ENCODE results near the gene PKHD1. TPM values are rescaled to one million over a fixed set of nuclear protein-coding genes. Genes with fewer than 3 reads are reported as not detected.

The PKHD1 gene
- total RNA-seq, 1 experiment from 2014 or later: 0.09 TPM

DNA sequence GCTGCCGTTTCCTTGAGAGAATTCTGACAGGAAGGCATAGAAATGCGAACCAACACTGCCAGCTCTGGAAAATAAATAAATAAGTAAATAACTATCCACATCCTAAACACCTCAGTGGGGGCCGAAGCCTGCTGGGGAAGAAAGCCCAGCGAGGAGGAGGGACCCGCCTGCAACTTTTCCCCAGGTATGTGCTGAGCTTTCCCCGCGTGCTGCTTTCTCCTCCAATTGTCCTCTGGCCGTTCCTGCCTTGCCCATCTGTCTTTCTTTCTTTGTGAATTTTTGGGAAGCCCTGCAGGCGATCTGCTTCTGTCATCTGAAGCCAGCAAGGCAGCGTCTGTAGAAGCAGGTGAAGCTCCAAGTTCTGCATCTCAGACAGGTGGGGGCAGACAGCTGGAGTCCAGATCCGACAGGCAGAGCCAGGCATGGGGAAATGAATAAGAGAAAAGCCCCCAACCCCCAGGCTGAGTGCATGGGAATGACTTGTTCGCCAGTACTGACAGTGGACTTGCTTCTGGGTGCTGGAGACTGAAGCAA, 49.6 kb upstream of the PKHD1 start:
- Histone ChIP-seq H3K4me2 (ENCODE audit: insufficient read depth, insufficient read length, low read length) (no peak overlapping the region), H4K8ac (replicated peaks; ENCODE audit: insufficient read length, low read depth, low read length) (no peak overlapping the region), H3K79me1 (ENCODE audit: insufficient read depth, low read depth, low read length, poor library complexity, severe bottlenecking) (no peaks in the 10 kb centered on the region), H4K20me1 (ENCODE audit: control insufficient read depth, insufficient read depth, insufficient read length) (no peaks in the 10 kb centered on the region), H3K27me3 (ENCODE audit: insufficient read depth, low read length) (no peaks in the 10 kb centered on the region), H4K91ac (ENCODE audit: insufficient read length, low read depth, low read length) (no peak overlapping the region), H3K23ac (ENCODE audit: insufficient read length, low read depth, low read length) (no peak overlapping the region), H3K4ac (ENCODE audit: low read depth, low read length) (no peak overlapping the region), H3K18ac (ENCODE audit: insufficient read length, low read depth, low read length) (no peak overlapping the region), H3K9ac (ENCODE audit: extremely low read depth, insufficient read length, low read length) (no peak overlapping the region), H2AK5ac (ENCODE audit: insufficient read length, low read length) (no peak overlapping the region), H3T11ph (ENCODE audit: low read length) (no peak overlapping the region), H2BK120ac (ENCODE audit: low read depth, low read length, poor library complexity, severe bottlenecking) (no peak overlapping the region), H3K27ac (ENCODE audit: insufficient read length, low read depth, low read length) (no peak overlapping the region), H2BK20ac (ENCODE audit: low read depth, low read length, poor library complexity, severe bottlenecking) (no peak overlapping the region), H3K56ac (ENCODE audit: insufficient read length, low read depth, low read length) (no peak overlapping the region), H3K79me2 (ENCODE audit: insufficient read depth, low read length) (no peaks in the 10 kb centered on the region), H2AFZ (ENCODE audit: low read length) (no peak overlapping the region), H2BK12ac (ENCODE audit: insufficient read length, low read depth, low read length) (no peak overlapping the region), H3K23me2 (ENCODE audit: insufficient read length, low read depth, low read length, poor library complexity, severe bottlenecking) (no peaks in the 10 kb centered on the region), H2BK5ac (ENCODE audit: insufficient read length, low read length) (no peak overlapping the region), H3K14ac (ENCODE audit: insufficient read depth, low read length) (no peak overlapping the region), H3K9me3 (ENCODE audit: control insufficient read depth, low read depth, low read length) (no peaks in the 10 kb centered on the region), H4K5ac (ENCODE audit: insufficient read length, low read depth, low read length) (no peak overlapping the region), H2BK15ac (ENCODE audit: low read depth, low read length) (no peak overlapping the region), H3K4me1 (ENCODE audit: insufficient read depth, low read length) (peaks cover 4% of the 10 kb centered on the region; the same call in 1 of the 2 replicates)
- H3K36me3 Mint-ChIP-seq (ENCODE audit: insufficient read depth in 1 of 3, low read depth in 3 of 3): no peaks in the 10 kb centered on the region
- 0 out of 5 replicates have a peak overlapping the region, but pooled peaks of 1 of the 2 experiments have one; percentile 19 for H3K4me3 Mint-ChIP-seq
- H3K27me3 Mint-ChIP-seq (ENCODE audit: low read depth): no peaks in the 10 kb centered on the region; the same call in none of the 2 replicates
- H3K9me3 Mint-ChIP-seq: no peaks in the 10 kb centered on the region
- no peak for DNase-seq
- TF ChIP-seq, protein P1, sequence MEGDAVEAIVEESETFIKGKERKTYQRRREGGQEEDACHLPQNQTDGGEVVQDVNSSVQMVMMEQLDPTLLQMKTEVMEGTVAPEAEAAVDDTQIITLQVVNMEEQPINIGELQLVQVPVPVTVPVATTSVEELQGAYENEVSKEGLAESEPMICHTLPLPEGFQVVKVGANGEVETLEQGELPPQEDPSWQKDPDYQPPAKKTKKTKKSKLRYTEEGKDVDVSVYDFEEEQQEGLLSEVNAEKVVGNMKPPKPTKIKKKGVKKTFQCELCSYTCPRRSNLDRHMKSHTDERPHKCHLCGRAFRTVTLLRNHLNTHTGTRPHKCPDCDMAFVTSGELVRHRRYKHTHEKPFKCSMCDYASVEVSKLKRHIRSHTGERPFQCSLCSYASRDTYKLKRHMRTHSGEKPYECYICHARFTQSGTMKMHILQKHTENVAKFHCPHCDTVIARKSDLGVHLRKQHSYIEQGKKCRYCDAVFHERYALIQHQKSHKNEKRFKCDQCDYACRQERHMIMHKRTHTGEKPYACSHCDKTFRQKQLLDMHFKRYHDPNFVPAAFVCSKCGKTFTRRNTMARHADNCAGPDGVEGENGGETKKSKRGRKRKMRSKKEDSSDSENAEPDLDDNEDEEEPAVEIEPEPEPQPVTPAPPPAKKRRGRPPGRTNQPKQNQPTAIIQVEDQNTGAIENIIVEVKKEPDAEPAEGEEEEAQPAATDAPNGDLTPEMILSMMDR (conservative IDR thresholded peaks at IDR 0.05): no peak
- no peak overlapping the region; a peak in 2 of 7 replicates for H3K27ac Mint-ChIP-seq
- H3K4me1 Mint-ChIP-seq: peaks cover 20 to 22% of the 10 kb centered on the region in 2 experiments
- no CpG with 5 or more reads among the region's 12 CpGs for WGBS (ENCODE audit: extremely low coverage, insufficient read length, low lambda C conversion rate)
